Activated CD8-positive, alpha-beta T cell treated with anti-CD3 and anti-CD28 coated beads, Interleukin-2, amount 10 ng/mL, durations not matched to agents 7 days and 5 days (primary cell): Measurements from ENCODE around the gene LRRC8A. TPM values are rescaled to one million over a fixed set of nuclear protein-coding genes. Genes with fewer than 3 reads are reported as not detected.

Source experiments
- ATAC-seq: fragments of 150-1000 bp; cut with Tn5 transposase; one replicate; pipeline ENCODE4 v1.10.0; 2021; ENCODE audit warnings: moderate library complexity
- CTCF ChIA-PET: fragments of 350-600 bp; sonication (Branson Sonifier 250); formaldehyde crosslinking; loops from one replicate; lab custom pipeline; 2021; ENCODE audit warnings: antibody characterized with exemption; lab: Charles Lee
- POLR2A ChIA-PET: fragments of 350-600 bp; sonication (Branson Sonifier 250); formaldehyde crosslinking; loops from one replicate; lab custom pipeline; 2021; ENCODE audit warnings: antibody characterized with exemption; lab: Charles Lee
- DNase-seq: peaks from one replicate; pipeline ENCODE4 v3.0.0-alpha.2; 2020
- H3K27ac Mint-ChIP-seq: one replicate; pipeline ENCODE4 v1.8.0; 2021; ENCODE audit warnings: mild to moderate bottlenecking, mixed read lengths
- H3K27me3 Mint-ChIP-seq: one replicate; pipeline ENCODE4 v1.8.0; 2021; ENCODE audit warnings: low read depth, mixed read lengths
- H3K36me3 Mint-ChIP-seq: one replicate; pipeline ENCODE4 v1.8.0; 2021; ENCODE audit warnings: low read depth, mixed read lengths
- H3K4me1 Mint-ChIP-seq: one replicate; pipeline ENCODE4 v1.8.0; 2021; ENCODE audit warnings: low read depth, mixed read lengths
- H3K4me3 Mint-ChIP-seq: one replicate; pipeline ENCODE4 v1.8.0; 2021; ENCODE audit warnings: mild to moderate bottlenecking, mixed read lengths
- H3K9me3 Mint-ChIP-seq: one replicate; pipeline ENCODE4 v1.8.0; 2022; ENCODE audit warnings: mixed read lengths; ENCODE audit not compliant: insufficient read depth
- total RNA-seq, 2 experiments: library from RNA; stranded (reverse); gene quantifications; one replicate each; pipeline ENCODE4 v1.2.3, GENCODE V29; 2021

LRRC8A gene
- total RNA-seq, 2 experiments from 2014 or later = 26.1 to 27.2 TPM

DNA sequence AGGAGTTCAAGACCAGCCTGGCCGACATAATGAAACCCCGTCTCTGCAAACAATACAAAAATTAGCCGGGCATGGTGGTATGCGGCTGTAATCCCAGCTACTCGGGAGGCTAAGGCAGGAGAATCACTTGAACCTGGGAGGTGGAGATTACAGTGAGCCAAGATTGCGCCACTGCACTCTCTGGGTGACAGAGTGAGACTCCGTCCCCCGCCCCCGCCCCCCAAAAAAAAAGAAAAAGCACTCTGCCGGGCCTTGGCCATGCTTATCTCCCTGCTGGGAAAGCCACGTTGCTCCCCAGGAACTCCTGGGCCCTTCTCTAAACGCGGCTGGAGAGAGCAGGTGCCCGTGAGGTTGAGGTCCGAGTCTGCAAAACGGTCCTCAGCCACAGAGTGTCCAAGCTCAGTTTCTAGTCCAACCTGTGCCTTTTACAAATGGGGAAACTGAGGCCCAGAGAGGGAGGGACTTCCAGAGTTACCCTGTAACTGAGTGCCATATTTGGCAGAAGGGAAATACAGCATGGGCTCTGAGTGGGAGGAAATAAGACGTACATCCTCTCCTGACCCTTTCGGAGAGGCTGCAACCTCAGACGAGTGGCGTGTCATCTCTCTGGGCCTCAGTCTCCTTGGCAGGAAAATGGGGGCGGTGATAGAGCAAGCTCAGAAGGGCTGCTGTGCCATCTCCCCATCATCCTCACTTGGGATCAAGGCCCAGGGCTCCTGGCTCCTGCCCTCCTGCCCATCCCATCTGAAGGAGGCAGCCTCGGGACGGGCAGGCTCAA lies 32.3 kb downstream of the LRRC8A start:
- no peak overlapping the region for H3K27ac Mint-ChIP-seq
- H3K4me3 Mint-ChIP-seq = no peak overlapping the region
- no peaks in the 10 kb centered on the region for H3K9me3 Mint-ChIP-seq
- peaks cover 44% of the 10 kb centered on the region for H3K4me1 Mint-ChIP-seq
- ChIA-PET CTCF (interaction anchor here (3.6 kb wide), 1 partner anchor 14 kb away, joined by 14 read pairs; no protein-coding TSS in a partner anchor), POLR2A (no interaction called here)
- ATAC-seq (no peak), DNase-seq (no peak)
- H3K27me3 Mint-ChIP-seq = no peaks in the 10 kb centered on the region
- H3K36me3 Mint-ChIP-seq = peaks cover 39% of the 10 kb centered on the region

DNA sequence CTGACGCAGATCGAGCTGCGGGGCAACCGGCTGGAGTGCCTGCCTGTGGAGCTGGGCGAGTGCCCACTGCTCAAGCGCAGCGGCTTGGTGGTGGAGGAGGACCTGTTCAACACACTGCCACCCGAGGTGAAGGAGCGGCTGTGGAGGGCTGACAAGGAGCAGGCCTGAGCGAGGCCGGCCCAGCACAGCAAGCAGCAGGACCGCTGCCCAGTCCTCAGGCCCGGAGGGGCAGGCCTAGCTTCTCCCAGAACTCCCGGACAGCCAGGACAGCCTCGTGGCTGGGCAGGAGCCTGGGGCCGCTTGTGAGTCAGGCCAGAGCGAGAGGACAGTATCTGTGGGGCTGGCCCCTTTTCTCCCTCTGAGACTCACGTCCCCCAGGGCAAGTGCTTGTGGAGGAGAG lies 34.3 kb downstream of the LRRC8A start:
- no peak for ATAC-seq
- Mint-ChIP-seq H3K36me3 (peaks cover 30% of the 10 kb centered on the region), H3K4me3 (no peak overlapping the region), H3K27me3 (no peaks in the 10 kb centered on the region), H3K9me3 (no peaks in the 10 kb centered on the region), H3K27ac (no peak overlapping the region), H3K4me1 (peaks cover 29% of the 10 kb centered on the region)
- no peak for DNase-seq
- CTCF ChIA-PET = interaction anchor here (3.6 kb wide), 1 partner anchor 12 kb away, joined by 14 read pairs; no protein-coding TSS in a partner anchor
- POLR2A ChIA-PET = interaction anchor here (0.9 kb wide), 1 partner anchor 192 kb away, joined by 3 read pairs; the partner anchor contains the start of gene ZDHHC12

DNA sequence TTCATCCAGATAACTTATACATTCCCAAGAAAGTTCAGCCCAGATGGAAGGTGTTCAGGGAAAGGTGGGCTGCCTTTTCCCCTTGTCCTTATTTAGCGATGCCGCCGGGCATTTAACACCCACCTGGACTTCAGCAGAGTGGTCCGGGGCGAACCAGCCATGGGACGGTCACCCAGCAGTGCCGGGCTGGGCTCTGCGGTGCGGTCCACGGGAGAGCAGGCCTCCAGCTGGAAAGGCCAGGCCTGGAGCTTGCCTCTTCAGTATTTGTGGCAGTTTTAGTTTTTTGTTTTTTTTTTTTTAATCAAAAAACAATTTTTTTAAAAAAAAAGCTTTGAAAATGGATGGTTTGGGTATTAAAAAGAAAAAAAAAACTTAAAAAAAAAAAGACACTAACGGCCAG lies 34.8 kb downstream of the LRRC8A start:
- H3K27ac Mint-ChIP-seq = no peak overlapping the region
- DNase-seq (no peak), ATAC-seq (no peak)
- ChIA-PET POLR2A (no interaction called here), CTCF (interaction anchor here (3.6 kb wide), 1 partner anchor 12 kb away, joined by 14 read pairs; no protein-coding TSS in a partner anchor)
- peaks cover 30% of the 10 kb centered on the region for H3K36me3 Mint-ChIP-seq
- peaks cover 27% of the 10 kb centered on the region for H3K4me1 Mint-ChIP-seq
- no peaks in the 10 kb centered on the region for H3K27me3 Mint-ChIP-seq
- no peak overlapping the region for H3K4me3 Mint-ChIP-seq
- no peaks in the 10 kb centered on the region for H3K9me3 Mint-ChIP-seq

DNA sequence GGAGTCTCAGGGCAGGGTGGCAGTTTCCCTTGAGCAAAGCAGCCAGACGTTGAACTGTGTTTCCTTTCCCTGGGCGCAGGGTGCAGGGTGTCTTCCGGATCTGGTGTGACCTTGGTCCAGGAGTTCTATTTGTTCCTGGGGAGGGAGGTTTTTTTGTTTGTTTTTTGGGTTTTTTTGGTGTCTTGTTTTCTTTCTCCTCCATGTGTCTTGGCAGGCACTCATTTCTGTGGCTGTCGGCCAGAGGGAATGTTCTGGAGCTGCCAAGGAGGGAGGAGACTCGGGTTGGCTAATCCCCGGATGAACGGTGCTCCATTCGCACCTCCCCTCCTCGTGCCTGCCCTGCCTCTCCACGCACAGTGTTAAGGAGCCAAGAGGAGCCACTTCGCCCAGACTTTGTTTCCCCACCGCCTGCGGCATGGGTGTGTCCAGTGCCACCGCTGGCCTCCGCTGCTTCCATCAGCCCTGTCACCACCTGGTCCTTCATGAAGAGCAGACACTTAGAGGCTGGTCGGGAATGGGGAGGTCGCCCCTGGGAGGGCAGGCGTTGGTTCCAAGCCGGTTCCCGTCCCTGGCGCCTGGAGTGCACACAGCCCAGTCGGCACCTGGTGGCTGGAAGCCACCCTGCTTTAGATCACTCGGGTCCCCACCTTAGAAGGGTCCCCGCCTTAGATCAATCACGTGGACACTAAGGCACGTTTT lies 35.4 kb downstream of the LRRC8A start:
- no peak overlapping the region for H3K27ac Mint-ChIP-seq
- ChIA-PET CTCF (interaction anchor here (3.6 kb wide), 1 partner anchor 11 kb away, joined by 14 read pairs; no protein-coding TSS in a partner anchor), POLR2A (no interaction called here)
- H3K27me3 Mint-ChIP-seq = no peaks in the 10 kb centered on the region
- DNase-seq (no peak), ATAC-seq (no peak)
- H3K36me3 Mint-ChIP-seq = peaks cover 30% of the 10 kb centered on the region
- no peaks in the 10 kb centered on the region for H3K9me3 Mint-ChIP-seq
- H3K4me1 Mint-ChIP-seq = peaks cover 23% of the 10 kb centered on the region
- H3K4me3 Mint-ChIP-seq = no peak overlapping the region

DNA sequence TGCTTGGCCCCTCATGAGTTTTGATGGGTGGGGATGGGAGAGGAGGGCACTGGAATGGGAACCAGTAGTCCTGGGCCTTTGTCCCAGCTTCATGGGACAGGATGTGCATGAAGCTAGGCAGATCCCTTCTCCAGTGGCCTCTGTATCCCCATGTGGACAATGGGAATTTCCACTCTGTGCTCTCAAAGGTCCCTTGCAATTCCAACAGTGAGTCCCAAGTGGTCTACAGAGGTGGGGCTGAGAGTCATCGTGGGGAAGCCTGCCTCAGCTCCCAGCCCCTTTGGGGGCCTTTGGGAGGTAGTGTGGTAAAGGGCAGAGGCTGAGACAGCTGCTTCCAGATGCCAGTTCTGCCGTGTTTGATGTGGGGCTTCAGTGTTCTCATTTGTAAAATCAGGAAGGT lies 37.0 kb downstream of the LRRC8A start:
- Mint-ChIP-seq H3K4me3 (no peak overlapping the region), H3K9me3 (no peaks in the 10 kb centered on the region), H3K4me1 (peaks cover 7% of the 10 kb centered on the region), H3K27me3 (no peaks in the 10 kb centered on the region), H3K27ac (peak overlapping the region; percentile 69), H3K36me3 (peaks cover 23% of the 10 kb centered on the region)
- ChIA-PET CTCF (interaction anchor here (2.4 kb wide), 1 partner anchor 9 kb away, joined by 11 read pairs; no protein-coding TSS in a partner anchor), POLR2A (no interaction called here)
- no peak for DNase-seq
- no peak for ATAC-seq

DNA sequence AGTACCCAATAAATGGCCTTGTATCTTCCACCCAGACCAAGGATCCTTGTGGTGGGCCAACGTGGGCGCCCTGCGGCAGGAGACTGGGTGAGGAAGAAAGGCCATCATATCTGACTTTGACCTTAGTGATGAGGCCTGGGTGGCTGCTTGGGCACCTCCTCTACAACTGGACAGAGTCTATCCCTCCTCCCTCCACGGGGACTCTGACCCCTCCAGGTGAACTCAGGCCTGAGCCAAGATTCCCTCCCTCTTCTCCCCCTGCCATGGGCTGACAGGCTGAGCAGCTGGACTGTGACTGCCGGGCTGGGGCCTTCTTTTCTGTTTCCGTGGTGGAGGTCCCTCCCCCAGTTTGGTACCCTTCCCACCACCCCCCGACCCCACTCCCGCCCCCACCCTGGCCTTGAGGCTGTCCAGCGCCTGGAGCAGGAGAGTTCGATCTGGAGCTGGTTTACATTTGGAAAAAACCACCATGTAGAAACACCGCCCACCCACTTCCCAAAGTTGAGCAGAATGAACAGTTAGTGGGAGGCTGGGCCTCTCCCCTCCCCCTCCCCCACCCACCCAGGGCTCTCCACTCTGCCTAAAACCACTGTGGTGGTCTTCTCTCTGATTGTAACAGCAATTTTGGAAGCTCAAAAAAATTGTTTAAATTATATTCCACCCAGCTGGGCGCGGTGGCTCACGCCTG lies 37.6 kb downstream of the LRRC8A start:
- CTCF ChIA-PET = interaction anchor here (2.4 kb wide), 1 partner anchor 9 kb away, joined by 11 read pairs; no protein-coding TSS in a partner anchor
- no peak overlapping the region for H3K4me3 Mint-ChIP-seq
- no peaks in the 10 kb centered on the region for H3K9me3 Mint-ChIP-seq
- H3K27me3 Mint-ChIP-seq = no peaks in the 10 kb centered on the region
- DNase-seq = no peak
- POLR2A ChIA-PET = interaction anchor here (1.1 kb wide), 1 partner anchor 37 kb away, joined by 3 read pairs; no protein-coding TSS in a partner anchor
- peak overlapping the region; percentile 69 for H3K27ac Mint-ChIP-seq
- no peak for ATAC-seq
- H3K36me3 Mint-ChIP-seq = peaks cover 23% of the 10 kb centered on the region
- peaks cover 2% of the 10 kb centered on the region for H3K4me1 Mint-ChIP-seq

DNA sequence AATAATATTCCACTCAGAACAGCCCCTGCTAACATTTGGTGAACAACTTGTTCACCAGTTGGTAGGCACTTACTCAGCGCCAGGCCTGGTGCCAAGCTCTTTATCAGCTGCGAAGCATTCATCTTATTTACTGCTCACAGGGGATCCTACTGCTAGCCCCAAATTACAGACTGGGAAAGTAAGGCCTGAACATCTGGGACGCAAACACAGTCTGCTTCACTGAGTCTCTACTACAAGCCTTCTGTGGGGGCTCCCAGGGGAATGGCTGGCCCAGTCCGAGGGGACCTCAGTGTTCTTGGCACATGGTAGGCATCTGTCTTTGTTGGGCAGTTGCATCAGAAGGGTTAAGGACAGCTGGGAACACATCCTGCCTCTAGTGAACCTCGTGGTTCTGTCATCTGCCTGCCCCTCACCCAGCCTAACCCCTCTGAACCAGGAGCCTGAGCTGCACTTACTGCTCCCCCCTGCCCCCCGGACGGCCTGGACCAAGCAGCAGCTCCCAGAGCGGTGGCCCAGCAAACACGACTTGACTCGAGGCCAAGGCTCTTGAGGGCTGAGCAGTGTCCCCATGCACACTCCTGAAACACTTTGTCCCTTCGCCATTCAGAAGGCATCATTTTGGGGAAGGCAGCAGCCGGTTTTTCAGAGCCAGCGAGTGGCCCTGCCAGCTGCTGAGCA lies 38.6 kb downstream of the LRRC8A start, which contains the start of gene PHYHD1:
PHYHD1 (plus strand) TSS at position 602 of the 678 bp plus-strand sequence. CDS start 1,342 bp downstream, outside the sequence.
- Mint-ChIP-seq H3K9me3 (no peaks in the 10 kb centered on the region), H3K36me3 (peaks cover 22% of the 10 kb centered on the region), H3K27ac (peak within 1 kb of the TSS; percentile 46), H3K27me3 (no peaks in the 10 kb centered on the region), H3K4me3 (no peak within 1 kb of the TSS), H3K4me1 (peaks cover 4% of the 10 kb centered on the region)
- no peak for DNase-seq
- CTCF ChIA-PET = interaction anchor here (2.4 kb wide), 1 partner anchor 8 kb away, joined by 11 read pairs; no protein-coding TSS in a partner anchor
- POLR2A ChIA-PET = interaction anchor here (1.1 kb wide), 1 partner anchor 38 kb away, joined by 3 read pairs; no protein-coding TSS in a partner anchor
- ATAC-seq = no peak

DNA sequence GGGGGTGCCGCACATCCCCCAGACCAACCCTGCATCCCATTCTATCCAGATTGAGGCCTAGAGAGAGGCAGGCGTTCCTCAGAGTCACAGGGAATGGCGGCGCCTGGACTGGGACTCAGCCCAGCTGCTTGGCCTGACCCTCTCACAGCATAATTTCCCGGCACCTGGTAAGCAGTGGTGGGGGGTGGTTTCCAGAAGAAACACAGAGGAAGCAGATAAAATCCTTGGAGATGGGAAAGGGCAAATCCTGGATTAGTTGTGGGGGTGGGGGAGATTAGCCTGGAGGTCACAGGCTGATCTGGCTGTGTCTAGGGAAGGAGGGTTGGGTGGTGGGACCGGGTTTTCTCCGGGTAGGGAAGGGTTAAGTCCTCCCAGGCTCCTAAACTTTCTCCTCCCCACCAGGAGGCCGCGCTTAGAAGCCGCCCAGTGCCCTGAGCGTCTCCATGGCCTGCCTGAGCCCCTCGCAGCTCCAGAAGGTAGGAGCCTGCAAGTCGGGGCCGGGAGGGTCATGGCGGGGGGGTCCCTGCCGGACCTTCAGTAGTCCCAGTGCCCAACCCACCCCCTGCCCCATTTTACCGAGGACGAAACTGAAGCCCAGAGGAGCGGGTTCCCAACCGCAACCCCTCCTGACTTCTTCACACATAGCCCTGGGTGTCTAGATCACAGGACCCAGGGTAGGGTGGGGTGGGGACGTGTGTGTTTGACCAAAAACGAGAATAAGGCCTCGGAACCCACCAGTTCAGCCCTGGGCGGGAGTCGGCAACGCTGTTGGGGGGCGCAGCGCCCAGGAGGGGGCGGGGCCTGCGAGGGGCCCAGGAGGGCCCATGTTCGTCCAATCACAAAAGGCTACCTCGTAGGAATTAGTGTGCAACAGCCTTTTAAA lies 40.2 kb downstream of the LRRC8A start:
- no peaks in the 10 kb centered on the region for H3K27me3 Mint-ChIP-seq
- H3K27ac Mint-ChIP-seq = no peak overlapping the region
- peaks cover 14% of the 10 kb centered on the region for H3K36me3 Mint-ChIP-seq
- H3K9me3 Mint-ChIP-seq = no peaks in the 10 kb centered on the region
- DNase-seq (no peak), ATAC-seq (peak; percentile 31)
- peaks cover 11% of the 10 kb centered on the region for H3K4me1 Mint-ChIP-seq
- POLR2A ChIA-PET = no interaction called here
- CTCF ChIA-PET = interaction anchor here (8.7 kb wide), 1 partner anchor 59 kb away, joined by 160 read pairs; no protein-coding TSS in a partner anchor
- H3K4me3 Mint-ChIP-seq = no peak overlapping the region

DNA sequence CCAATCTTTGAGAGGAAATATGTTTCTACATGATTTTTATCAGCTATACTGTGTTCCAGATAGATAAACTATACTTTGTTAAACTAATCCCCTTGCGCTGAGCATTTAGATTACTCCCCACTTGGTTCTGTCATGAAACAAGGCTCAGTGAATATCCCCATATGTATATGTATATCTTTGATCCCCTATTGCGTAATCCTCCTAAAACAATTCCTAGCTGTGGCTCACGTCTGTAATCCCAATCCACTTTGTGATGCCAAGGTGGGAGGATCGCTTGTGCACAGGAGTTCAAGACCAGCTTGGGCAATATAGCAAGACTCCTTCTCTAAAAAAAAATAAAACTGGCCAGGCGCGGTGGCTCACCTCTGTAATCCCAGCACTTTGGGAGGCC lies 41.6 kb downstream of the LRRC8A start:
- no peak for DNase-seq

More for the DNA sequence above, 41.6 kb downstream of the LRRC8A start:
- ChIA-PET CTCF (interaction anchor here (0.9 to 8.7 kb wide), 4 partner anchors 27 to 71 kb away, joined by 3 to 160 read pairs (median 12); partner anchors contain the start of genes KYAT1 and LRRC8A), POLR2A (interaction anchor here (0.7 kb wide), 1 partner anchor 20 kb away, joined by 3 read pairs; no protein-coding TSS in a partner anchor)
- H3K27ac Mint-ChIP-seq = no peak overlapping the region
- H3K27me3 Mint-ChIP-seq = no peaks in the 10 kb centered on the region
- H3K9me3 Mint-ChIP-seq = no peaks in the 10 kb centered on the region
- H3K4me1 Mint-ChIP-seq = peaks cover 20% of the 10 kb centered on the region
- peaks cover 4% of the 10 kb centered on the region for H3K36me3 Mint-ChIP-seq
- no peak for ATAC-seq
- H3K4me3 Mint-ChIP-seq = no peak overlapping the region
